GM13977 (cell line): ENCODE data around the gene SPAG17.

Source experiments
- DNase-seq: peaks from one replicate; pipeline ENCODE4 v3.0.0; 2012; ENCODE audit warnings: low spot score
- in situ Hi-C: fragments of 300-500 bp; cut with MboI; formaldehyde crosslinking; loops from one replicate; pipeline ENCODE4 v1.12.0; 2022; ENCODE audit warnings: low sequenced_read_pairs, low pct_unique_long_range_greater_than_20kb, mixed read lengths, inconsistent platforms; ENCODE audit not compliant: unreplicated experiment
- TF ChIP-seq, protein P1 (sequence below): IDR thresholded peaks from 2 replicates; pipeline ENCODE4 v1.5.1; 2012; ENCODE audit warnings: mild to moderate bottlenecking, control low read depth; ENCODE audit not compliant: insufficient read depth; ENCODE audit errors: extremely low read depth, missing control alignments

SPAG17 gene

DNA sequence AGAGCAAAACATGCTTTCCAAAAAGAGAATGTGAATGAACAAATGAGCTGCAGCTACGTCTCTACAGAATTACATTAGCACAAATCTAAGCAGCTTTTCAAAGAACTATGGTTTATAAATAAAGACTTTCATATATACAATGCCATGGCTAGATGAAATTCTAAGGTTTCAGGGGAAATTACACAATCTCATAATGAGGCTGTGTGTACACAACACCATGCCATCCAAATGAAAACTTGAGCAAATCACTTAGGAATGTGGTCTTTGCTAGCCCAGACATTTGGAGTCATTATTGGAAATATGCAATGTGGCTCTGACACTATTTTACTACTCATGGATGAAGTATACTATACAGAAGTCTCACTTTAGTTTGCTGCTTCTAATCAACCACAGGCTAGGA lies 37.5 kb downstream of the SPAG17 start:
- TF ChIP-seq, protein P1, sequence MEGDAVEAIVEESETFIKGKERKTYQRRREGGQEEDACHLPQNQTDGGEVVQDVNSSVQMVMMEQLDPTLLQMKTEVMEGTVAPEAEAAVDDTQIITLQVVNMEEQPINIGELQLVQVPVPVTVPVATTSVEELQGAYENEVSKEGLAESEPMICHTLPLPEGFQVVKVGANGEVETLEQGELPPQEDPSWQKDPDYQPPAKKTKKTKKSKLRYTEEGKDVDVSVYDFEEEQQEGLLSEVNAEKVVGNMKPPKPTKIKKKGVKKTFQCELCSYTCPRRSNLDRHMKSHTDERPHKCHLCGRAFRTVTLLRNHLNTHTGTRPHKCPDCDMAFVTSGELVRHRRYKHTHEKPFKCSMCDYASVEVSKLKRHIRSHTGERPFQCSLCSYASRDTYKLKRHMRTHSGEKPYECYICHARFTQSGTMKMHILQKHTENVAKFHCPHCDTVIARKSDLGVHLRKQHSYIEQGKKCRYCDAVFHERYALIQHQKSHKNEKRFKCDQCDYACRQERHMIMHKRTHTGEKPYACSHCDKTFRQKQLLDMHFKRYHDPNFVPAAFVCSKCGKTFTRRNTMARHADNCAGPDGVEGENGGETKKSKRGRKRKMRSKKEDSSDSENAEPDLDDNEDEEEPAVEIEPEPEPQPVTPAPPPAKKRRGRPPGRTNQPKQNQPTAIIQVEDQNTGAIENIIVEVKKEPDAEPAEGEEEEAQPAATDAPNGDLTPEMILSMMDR = no peak
- in situ Hi-C loops = no loop called here

DNA sequence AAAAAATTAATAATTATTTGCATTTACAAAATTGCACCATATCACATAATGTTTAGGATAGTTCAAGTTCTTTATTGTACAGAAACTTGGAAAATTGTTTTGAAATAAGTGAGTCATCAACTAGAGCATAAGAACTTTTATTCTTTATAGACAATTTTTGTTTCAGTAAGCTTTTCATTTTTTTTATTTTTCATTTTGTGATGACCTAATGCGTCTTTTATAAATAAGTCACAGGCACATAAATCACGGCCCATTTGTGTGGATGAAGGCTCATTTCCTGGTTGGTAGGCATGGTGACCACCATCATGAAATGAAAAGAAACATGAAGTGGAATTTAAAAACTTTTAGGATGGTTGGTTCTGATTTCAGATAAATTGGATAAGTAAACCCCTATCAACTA lies 39.3 kb downstream of the SPAG17 start:
- TF ChIP-seq, protein P1 = no peak
- in situ Hi-C loops = no loop called here
- DNase-seq = no peak

More for the DNA sequence above, 37.5 kb downstream of the SPAG17 start:
- no peak for DNase-seq

DNA sequence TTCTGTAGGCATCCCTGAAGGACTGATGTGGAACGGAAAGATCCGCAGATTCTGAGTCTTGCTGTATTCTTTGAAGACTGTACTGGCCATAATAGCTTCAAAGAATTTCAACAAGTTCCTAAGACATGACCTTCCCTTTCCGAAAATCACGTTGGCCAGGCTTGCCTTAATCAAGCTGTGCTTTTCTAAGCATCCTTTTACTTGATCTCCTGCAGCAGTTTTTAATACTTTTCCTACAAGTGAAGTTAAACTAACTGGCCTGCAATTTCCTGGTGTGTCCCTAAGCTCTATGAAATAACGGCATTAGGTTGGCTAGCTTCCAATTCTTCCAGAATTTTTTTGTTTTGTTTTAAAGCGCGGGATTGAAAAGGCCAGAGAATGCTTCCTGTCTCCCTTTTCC lies 40.3 kb downstream of the SPAG17 start:
- in situ Hi-C loops = no loop called here

DNA sequence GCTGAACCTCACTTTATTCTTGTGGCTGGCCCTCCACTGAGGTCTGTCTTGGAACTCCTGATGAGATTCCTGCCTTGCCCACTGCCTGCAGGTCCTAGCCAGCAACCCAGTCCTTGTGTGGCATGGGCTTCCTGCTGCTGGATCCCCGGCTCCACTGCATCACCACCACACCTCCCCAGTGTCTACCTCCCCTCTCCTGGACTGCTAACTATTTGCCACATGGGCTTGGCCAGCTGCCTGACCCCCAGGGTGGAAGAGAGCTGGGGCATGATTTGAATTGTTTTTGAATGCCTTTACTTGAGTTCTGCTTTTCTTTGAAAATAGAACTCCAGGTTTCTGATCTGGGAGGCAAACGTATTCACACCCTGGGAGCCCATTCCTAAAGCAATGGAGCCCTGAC lies 41.2 kb downstream of the SPAG17 start:
- no peak for DNase-seq
- TF ChIP-seq, protein P1 = no peak
- in situ Hi-C loops = no loop called here

More for the DNA sequence above, 40.3 kb downstream of the SPAG17 start:
- TF ChIP-seq, protein P1 = no peak
- no peak for DNase-seq

DNA sequence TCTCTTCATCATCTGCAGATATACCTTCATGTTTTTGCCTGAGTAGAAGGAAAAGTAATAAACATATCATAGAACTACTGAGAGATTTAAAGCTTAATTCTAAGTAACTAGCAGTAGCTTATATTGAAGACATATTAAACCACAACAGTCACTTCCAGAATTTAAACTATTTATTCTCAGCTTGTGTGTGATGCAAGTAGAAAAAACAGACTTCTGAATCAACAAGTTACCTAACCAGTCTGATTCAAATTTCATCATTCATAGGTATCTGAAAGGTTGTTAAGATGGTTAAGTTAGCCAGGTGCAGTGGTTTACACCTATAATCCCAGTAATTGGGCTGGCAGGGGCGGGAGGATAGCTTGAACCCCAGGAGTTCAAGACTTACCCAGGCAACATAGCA lies 41.9 kb downstream of the SPAG17 start:
- TF ChIP-seq, protein P1 = no peak
- no peak for DNase-seq
- in situ Hi-C loops = no loop called here

DNA sequence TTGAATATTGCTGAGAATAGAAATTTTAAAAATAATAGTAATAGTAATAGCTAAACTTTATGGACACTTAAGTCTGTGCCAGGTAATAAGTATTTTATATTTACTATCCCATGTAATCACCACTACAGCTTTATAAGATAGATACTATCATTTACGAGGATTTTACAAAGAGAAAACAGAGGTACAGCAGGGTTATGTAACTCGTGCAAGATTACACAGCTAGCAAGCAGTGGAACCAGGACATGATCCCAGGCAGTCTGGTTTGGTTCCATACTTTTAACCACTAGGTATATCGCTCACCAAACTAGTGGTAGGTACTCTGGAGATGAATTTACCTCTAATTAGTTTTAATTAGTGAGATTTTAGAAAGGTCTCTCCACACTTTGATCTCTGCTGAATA lies 42.5 kb downstream of the SPAG17 start:
- TF ChIP-seq, protein P1 = no peak
- no peak for DNase-seq
- in situ Hi-C loops = no loop called here

DNA sequence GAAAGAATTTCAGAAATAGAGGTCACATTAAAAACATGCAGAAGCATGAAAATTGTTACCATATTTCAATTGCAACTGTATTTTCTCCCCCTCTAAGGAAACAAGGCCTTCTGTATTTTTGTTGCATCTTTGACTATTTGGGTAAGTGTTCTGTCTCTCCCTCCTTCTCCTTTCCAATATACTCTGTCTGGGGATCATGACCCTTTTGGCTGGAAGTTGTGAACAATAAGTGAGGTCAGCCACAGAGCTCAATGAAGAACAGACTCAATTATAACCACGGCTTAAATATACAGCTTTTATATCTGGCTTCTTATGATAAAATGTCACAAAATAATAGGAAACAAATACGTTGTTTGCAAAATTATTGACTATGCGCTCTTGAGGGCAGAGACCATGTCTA lies 47.1 kb downstream of the SPAG17 start:
- DNase-seq = no peak
- in situ Hi-C loops = no loop called here
- TF ChIP-seq, protein P1 = no peak
